Non-pigmented ciliary epithelial cell (primary cell): ENCODE measurements around the gene PSMD6.

ENCODE experiments used
- DNase-seq: peaks from one replicate; pipeline ENCODE4 v3.0.0-alpha.2; 2010; ENCODE audit warnings: low read depth

Gene PSMD6

DNA sequence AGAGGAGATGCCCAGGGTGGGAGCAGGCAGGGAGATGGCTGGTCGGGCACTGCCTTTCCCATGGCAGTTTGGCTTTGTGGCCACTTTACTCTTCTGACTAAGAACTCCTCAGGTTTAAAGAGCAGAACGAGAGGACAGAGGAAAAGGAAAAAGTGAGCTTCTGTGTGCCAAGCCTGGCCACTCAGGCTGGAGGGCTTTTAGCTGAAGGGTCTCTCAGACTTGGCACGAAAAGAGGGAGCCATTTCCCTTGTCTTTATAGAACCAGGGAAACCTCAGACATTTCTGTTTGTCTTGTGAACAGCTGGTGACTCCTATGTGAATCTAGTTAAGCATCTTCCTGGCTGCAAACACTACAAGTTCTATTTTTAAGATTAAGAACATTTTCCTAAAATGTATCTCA, 23.3 kb upstream of the PSMD6 start:
- DNase-seq = no peak

DNA sequence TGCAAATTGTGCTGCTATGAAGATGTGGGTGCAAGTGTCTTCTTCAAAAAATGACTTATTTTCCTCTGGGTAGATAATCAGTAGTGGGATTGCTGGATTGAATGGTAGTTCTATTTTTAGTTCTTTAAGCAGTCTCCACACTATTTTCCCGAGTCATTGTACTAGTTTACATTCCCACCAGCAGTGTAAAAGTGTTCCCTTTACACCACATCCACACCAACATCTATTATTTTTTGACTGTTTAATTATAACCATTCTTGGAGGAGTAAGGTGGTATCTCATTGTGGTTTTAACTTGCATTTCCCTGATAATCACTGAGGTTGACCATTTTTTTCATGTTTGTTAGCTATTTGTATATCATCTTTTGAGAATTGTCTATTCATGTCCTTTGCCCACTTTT, 19.7 kb upstream of the PSMD6 start:
- DNase-seq = no peak

GRCh38 chr3:64039981-64040733, 16.9 kb upstream of the PSMD6 start:
- no peak for DNase-seq

DNA sequence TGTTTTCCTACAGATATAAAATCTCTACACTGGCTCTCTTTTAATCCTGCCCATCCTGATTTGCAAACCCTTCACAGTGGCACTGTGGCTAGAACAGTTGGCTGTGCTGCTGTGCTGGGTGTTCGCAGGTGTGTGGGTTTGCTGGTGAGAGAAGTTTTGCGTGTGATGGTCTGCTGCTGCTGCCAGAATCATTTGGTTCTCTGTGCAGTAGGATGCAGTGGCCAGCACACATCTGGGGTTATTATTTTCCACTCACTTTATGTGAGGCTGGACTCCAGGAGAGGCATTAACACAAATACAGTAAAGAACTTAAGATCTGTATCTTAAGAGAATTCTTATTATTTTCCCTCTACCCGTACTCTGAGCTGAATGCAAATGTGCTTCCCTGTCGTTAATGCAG, 16.0 kb upstream of the PSMD6 start:
- no peak for DNase-seq

GRCh38 chr3:64038253-64038767, 15.0 kb upstream of the PSMD6 start:
- DNase-seq = no peak

- no peak for DNase-seq
Observed at GRCh38 chr3:64037084-64037483, 13.8 kb upstream of the PSMD6 start.

- no peak for DNase-seq
Observed at GRCh38 chr3:64033069-64033468, 9.8 kb upstream of the PSMD6 start.

DNA sequence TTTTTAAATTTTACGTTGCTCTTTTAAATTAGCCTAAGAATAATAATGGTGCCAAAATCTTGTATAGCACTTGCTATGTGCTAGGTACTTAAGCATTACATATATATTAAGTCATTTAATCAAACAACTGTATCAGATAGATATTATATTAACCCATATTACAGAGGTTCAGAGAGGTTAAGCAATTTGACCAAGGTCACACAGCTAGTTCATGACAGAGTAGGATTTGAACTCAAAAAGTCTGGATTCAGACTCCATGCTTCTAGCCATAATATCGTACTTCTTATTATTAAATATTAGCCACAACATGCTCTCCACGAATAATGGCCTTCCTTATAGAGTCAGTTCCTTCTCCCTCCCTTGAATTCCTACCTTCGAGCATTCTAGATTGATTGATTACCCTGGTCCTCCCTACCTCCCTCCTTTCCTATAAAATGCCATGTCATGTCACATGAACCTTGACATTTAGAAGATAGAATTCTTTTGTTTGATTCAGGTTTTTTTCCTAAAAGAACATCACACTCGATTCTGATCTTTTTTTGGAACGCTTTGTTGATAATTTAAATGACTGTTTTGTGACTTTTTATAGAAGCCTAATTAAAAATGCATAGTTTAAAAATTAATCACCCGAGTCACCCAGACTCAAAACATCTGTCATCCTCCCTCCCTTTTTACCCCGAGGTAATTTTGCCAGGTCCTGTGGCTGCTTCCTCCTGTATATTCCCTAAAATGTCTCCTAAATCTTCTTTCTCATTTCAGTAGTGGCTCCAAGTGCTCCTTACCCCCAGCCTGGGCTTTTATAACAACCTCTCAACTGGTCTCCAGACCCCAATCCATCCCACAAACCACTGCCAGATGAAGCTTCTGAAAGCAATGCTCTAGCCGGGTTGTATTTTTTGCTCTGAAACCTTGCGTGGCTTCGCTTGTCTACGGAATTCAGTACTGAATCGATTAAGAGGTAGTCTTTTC, 8.5 kb upstream of the PSMD6 start:
- DNase-seq = no peak

GRCh38 chr3:64030741-64031140, 7.4 kb upstream of the PSMD6 start:
- no peak for DNase-seq

DNA sequence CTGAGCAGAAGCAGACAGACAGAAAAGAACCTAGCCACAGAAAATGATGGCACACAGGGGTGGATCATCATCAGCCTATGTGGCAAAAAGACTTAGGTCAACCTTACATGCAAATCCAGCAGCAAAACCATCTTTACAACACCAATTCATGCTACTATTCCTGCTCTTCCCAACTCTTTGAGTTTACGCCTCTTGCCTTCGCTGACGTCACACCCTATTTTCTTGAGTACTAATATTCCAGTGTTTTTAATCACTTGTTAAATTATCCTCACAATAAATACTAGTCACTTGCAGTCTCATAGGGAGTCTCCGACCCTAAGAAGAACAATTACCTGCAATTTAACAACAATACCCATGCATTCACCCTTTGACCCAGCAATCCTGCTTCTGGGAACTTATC, 6.0 kb upstream of the PSMD6 start:
- DNase-seq = no peak

GRCh38 chr3:64028754-64029153, 5.5 kb upstream of the PSMD6 start:
- no peak for DNase-seq

- no peak for DNase-seq
Observed at GRCh38 chr3:64027658-64028057, 4.4 kb upstream of the PSMD6 start.

DNA sequence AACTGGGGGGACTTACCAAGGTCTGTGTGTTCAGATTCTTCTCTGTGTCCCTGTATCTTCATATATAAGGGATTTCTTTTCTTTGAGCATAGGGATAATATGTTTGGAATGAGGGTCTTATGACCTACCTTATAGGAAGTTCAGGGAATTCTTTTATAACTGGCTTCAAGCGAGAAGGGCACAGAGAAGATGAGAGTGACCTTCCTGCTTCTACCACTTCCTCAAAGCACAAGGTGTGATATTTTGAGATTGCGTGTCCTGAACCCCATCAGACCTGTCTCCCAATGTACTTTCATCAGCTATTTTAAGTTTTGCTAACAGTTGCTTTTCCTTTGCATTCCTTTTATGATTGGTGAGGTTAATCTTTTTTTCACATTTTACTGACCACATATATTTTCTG, 3.1 kb upstream of the PSMD6 start:
- DNase-seq = no peak

GRCh38 chr3:64023861-64024223, 548 bp upstream of the PSMD6 start:
- no peak for DNase-seq

DNA sequence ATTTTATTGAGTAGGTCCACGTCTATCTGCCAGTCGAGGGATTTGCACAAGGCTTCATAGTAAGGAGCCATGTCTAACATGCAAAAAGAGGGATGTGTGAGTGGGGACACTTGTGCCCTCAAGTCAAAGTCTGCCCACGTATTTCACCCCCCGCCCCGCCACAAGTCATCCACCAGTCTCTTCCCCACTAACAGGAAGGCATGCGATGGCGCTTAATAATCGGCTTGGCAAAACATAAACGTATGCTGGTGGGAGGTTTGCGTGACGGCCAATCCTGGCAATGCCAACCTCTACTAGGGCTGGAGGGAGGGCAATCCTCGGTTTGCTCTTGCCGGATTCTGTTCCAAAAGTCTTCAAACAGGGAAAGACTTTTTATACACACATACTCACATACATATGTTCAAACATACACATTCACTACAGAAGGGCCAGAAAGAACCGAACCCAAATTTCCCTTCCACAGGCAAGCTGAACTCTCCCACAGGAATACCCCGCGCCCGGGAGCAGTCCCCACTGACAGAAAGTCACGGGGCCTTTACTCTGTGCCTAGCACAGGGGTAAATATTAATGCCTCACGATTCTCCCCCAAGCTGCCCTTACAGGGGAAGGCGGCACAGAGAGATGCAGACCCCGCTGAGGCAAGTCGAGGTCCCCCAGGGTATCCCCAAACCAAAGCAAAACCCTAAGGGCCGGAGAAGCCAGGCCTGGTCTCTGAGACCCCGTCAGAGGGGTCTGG, 675 bp downstream of the PSMD6 start:
- no peak for DNase-seq

- DNase-seq = no peak
Observed at GRCh38 chr3:64021922-64022321, 1.4 kb downstream of the PSMD6 start.

- DNase-seq = no peak
Observed at GRCh38 chr3:64019879-64020278, 3.4 kb downstream of the PSMD6 start.

- DNase-seq = no peak
Observed at GRCh38 chr3:64019271-64019670, 4.0 kb downstream of the PSMD6 start.

GRCh38 chr3:64016941-64017620, 6.2 kb downstream of the PSMD6 start:
- DNase-seq = no peak

DNA sequence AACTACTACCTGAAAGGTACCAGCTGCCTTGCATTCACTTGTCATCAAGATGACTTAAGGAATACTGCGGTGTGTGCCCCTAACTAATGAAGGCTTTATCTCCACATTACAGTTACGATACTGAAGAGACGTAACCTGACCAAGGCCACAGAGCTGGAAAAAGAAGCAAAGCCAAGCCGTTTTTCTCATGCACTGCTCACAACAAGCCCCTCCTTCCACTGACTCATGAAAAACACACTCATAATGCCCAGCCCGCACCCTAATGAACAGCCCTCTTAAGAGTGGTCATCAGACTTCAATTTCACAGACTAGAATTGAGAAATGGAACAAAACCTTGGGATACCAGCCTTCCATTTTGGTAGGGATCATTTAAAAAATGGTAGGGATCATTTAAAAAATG, 11.6 kb downstream of the PSMD6 start:
- DNase-seq = peak; percentile 46

- DNase-seq = no peak
Observed at GRCh38 chr3:64010199-64010598, 13.1 kb downstream of the PSMD6 start.

DNA sequence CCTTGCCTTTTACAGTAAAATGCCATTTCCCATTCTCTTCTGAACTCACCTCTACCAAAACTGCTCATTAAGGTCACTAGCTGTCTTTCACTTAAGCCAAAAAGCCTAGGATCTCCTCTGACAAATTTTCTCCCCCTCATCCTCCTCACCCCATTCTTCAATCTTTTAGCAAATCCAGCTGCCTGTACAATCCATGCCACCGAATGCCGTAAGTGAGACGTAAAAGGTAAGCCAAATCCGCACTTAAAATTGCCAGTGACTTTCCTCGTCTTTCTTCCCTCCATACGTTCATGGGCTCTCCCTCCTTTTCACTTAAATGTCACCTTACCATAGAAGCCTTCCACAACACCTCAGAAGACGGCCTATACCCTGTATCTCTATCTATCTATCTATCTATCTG, 13.8 kb downstream of the PSMD6 start:
- no peak for DNase-seq
